H1 (cell line): ENCODE measurements around the gene KIAA0319L.

Experiments
- ATF2 ChIP-seq: IDR thresholded peaks from 2 replicates; pipeline ENCODE4 v1.6.1; 2012; ENCODE audit warnings: low read length, inconsistent platforms
- BRCA1 ChIP-seq: IDR thresholded peaks from 2 replicates; pipeline ENCODE4 v1.6.1; 2012; ENCODE audit warnings: low read depth, low read length, improper control_type of control experiment
- CEBPB ChIP-seq: IDR thresholded peaks from 2 replicates; pipeline ENCODE4 v1.6.1; 2012; ENCODE audit warnings: low read depth, low read length
- CHD2 ChIP-seq: IDR thresholded peaks from 2 replicates; pipeline ENCODE4 v1.6.1; 2012; ENCODE audit warnings: low read length, improper control_type of control experiment
- JUN ChIP-seq: IDR thresholded peaks from 2 replicates; pipeline ENCODE4 v1.6.1; 2011; ENCODE audit warnings: low read depth, mild to moderate bottlenecking, improper control_type of control experiment, low read length
- MAX ChIP-seq: IDR thresholded peaks from 2 replicates; pipeline ENCODE4 v1.6.1; 2012; ENCODE audit warnings: inconsistent platforms
- RAD21 ChIP-seq, 2 experiments: IDR thresholded peaks in 1 of 2; conservative IDR thresholded peaks in 1 of 2; 2 replicates each; pipeline ENCODE4 v1.6.1; 2011; ENCODE audit warnings: low read depth in 2 of 2, low read length in 2 of 2, improper control_type of control experiment in 1 of 2, inconsistent platforms in 1 of 2, mild to moderate bottlenecking in 1 of 2, moderate library complexity in 1 of 2

- no peak for TF ChIP-seq CEBPB
- TF ChIP-seq RAD21 (IDR thresholded peaks at IDR 0.05 in 1 of 2, conservative IDR thresholded peaks at IDR 0.05 in 1 of 2; ENCODE audit: low read depth in 2 of 2, low read length in 2 of 2): no peak
- no peak for TF ChIP-seq CHD2
- TF ChIP-seq ATF2: no peak
- TF ChIP-seq BRCA1: no peak
- no peak for TF ChIP-seq JUN
- no peak for TF ChIP-seq MAX
These were observed 30.5 kb upstream of the KIAA0319L start for GRCh38 chr1:35587736-35588135.
